Measurements from ENCODE around the gene CTNNA3.
"Not testable (repeated sequence)": the region's sequence is repeated elsewhere in the genome, so short reads cannot be mapped to it uniquely, and the experiment has no call there.

The CTNNA3 gene

DNA sequence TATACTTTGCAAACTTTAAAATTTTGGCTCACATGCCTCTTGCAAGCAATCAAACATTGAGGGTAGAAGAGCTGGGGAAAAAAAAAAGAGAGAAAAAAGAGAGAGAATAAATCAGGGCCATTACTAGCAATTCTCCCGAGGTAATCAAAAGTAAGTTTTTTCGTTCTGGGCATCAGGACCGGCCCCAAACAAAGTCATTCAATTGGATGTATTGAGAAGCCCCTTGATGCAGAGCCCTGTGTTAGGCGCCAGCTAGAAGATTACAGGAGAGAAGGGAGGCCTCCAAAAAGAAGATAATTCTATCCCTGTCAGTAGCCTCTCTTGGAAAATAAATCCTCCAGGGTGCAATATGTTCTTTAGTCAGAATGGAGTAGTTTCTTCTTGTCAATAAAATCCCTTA is 2.2 kb upstream of the CTNNA3 start:
- no peak for DNase-seq (ENCODE audit: low read depth)
- no peak overlapping the region for H3K4me3 ChIP-seq (ENCODE audit: low read length)
- TF ChIP-seq, protein P1, sequence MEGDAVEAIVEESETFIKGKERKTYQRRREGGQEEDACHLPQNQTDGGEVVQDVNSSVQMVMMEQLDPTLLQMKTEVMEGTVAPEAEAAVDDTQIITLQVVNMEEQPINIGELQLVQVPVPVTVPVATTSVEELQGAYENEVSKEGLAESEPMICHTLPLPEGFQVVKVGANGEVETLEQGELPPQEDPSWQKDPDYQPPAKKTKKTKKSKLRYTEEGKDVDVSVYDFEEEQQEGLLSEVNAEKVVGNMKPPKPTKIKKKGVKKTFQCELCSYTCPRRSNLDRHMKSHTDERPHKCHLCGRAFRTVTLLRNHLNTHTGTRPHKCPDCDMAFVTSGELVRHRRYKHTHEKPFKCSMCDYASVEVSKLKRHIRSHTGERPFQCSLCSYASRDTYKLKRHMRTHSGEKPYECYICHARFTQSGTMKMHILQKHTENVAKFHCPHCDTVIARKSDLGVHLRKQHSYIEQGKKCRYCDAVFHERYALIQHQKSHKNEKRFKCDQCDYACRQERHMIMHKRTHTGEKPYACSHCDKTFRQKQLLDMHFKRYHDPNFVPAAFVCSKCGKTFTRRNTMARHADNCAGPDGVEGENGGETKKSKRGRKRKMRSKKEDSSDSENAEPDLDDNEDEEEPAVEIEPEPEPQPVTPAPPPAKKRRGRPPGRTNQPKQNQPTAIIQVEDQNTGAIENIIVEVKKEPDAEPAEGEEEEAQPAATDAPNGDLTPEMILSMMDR (conservative IDR thresholded peaks at IDR 0.05; ENCODE audit: low read length): no peak

DNA sequence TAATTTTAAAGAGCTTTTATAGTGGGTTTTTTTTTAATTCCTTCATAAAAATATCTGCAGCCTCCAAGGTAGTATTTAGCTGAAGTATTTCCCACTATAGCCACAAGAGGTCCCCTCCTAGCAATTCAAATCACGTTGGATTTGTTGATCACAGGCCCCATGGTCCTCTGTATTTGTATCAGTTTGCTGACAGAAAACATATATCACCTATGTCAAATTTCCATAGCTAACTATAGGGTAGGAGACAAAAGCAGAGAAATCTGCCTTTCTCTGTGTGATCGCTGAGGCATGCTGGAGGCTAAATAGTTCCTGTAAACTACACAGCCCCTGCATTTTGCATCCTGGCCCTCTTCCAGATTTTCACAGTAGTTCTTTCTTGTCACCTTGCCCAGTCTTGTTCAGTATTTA is 1.7 kb upstream of the CTNNA3 start:
- TF ChIP-seq, protein P1 (conservative IDR thresholded peaks at IDR 0.05; ENCODE audit: low read length): peak; percentile 77
- no peak overlapping the region for H3K4me3 ChIP-seq (ENCODE audit: low read length)
- DNase-seq (ENCODE audit: low read depth): peak; percentile 58

DNA sequence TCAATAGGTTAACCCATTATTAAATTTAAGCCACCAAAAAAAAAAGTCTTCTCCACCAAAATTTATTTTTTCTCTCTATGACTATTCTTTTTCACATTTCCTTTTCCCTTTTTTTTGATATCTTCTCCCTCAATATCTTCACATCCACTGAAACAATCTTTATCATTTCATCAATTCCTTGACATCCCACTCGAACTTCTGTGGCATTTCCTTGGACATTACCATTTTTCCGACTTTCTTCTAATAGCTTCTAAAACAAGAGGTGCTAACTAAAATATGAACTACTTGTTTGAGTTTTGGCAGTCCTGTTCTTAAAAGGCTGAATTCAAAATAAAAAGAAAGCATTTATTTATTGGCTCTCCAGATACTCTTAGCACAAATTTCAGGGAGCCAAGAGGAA is 684 bp upstream of the CTNNA3 start:
- TF ChIP-seq, protein P1 (conservative IDR thresholded peaks at IDR 0.05; ENCODE audit: low read length): no peak
- DNase-seq (ENCODE audit: low read depth): no peak
- H3K4me3 ChIP-seq (ENCODE audit: low read length): no peak overlapping the region

DNA sequence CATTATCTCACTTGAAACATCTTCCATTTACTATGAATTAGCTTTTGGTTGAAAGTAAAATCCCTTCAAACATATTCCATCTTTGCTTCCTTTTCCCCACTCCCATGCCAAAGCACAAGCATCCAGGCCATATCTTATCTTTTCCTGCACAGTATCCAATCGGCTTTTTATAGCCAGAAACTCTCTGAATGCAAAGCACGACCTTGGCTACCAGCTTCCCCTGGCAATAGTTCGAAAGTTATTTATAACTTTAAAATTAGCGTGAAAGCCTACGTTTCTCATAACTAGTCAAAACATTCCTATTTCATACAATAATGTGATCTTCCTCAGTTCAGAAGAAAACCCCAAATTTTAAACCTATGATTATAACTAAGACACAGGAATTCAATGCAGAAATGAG is 440 bp downstream of the CTNNA3 start:
- TF ChIP-seq, protein P1 (conservative IDR thresholded peaks at IDR 0.05; ENCODE audit: low read length): no peak
- H3K4me3 ChIP-seq (ENCODE audit: low read length): no peak overlapping the region
- no peak for DNase-seq (ENCODE audit: low read depth)

DNA sequence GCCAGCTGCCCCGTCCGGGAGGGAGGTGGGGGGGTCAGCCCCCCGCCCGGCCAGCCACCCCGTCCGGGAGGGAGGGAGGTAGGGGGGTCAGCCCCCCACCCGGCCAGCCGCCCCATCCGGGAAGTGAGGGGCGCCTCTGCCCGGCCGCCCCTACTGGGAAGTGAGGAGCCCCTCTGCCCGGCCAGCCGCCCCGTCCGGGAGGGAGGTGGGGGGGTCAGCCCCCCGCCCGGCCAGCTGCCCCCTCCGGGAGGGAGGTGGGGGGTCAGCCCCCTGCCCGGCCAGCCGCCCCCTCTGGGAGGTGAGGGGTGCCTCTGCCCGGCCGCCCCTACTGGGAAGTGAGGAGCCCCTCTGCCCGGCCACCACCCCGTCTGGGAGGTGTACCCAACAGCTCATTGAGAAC is 4.1 kb downstream of the CTNNA3 start:
- H3K4me3 ChIP-seq (ENCODE audit: low read length); DNase-seq (ENCODE audit: low read depth): not testable (repeated sequence)

DNA sequence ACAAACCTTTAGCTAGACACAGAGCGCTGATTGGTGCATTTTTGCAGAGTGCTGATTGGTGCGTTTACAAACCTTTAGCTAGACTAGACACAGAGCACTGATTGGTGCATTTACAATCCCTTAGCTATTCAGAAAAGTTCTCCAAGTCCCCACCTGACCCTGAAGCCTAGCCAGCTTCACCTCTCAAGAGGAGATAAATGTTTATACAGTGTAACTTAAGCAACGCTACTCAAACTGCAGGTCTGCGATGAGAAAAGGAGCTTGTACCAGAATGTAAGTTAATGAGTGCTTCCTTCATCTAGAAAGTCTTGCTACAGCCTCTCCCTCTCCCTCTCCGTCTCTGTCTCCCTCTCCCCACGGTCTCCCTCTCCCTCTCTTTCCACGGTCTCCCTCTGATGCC is 5.5 kb downstream of the CTNNA3 start:
- not testable (repeated sequence) for H3K4me3 ChIP-seq (ENCODE audit: low read length); DNase-seq (ENCODE audit: low read depth)

DNA sequence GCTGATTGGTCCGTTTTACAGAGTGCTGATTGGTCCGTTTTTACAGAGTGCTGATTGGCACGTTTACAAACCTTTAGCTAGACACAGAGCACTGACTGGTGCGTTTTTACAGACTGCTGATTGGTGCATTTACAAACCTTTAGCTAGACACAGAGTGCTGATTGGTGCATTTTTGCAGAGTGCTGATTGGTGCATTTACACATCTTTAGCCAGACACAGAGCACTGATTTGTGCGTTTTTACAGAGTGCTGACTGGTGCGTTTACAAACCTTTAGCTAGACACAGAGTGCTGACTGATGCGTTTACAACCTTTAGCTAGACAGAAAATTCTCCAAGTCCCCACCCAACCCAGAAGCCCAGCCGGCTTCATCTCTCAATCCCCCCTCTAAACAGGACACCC is 11.9 kb downstream of the CTNNA3 start:
- not testable (repeated sequence) for H3K4me3 ChIP-seq (ENCODE audit: low read length); DNase-seq (ENCODE audit: low read depth)

DNA sequence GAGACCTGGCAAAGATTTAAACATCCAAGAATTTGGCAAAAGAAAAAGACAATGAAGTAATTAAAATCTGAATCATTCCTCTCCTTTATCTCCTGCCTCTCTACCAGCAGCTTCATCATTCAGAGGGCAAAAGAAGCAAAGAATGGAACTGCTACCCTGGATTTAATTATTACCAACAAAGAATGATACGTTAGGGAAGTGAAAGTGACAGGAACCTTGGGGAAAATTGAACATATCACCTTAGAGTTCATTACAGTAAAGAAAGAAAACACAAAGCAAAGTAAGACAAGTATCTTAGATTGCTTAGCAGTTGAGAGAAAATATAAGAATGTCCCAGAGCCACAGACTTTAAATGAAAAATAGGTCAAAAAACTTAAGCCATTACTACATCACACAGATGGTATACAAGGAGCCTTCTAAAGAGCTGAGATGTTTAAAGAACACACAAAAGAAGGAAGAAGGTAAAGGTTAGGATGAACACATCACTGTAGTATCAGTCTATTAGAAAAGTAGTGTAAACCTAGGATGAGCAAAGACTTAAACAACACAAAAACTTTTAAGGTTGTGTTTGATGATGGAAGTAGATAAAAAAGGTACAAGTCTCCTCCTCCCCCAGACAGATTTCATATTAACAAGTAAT is 17.5 kb downstream of the CTNNA3 start:
- TF ChIP-seq, protein P1 (conservative IDR thresholded peaks at IDR 0.05; ENCODE audit: low read length): no peak
- DNase-seq (ENCODE audit: low read depth): no peak
- H3K4me3 ChIP-seq (ENCODE audit: low read length): no peak overlapping the region

DNA sequence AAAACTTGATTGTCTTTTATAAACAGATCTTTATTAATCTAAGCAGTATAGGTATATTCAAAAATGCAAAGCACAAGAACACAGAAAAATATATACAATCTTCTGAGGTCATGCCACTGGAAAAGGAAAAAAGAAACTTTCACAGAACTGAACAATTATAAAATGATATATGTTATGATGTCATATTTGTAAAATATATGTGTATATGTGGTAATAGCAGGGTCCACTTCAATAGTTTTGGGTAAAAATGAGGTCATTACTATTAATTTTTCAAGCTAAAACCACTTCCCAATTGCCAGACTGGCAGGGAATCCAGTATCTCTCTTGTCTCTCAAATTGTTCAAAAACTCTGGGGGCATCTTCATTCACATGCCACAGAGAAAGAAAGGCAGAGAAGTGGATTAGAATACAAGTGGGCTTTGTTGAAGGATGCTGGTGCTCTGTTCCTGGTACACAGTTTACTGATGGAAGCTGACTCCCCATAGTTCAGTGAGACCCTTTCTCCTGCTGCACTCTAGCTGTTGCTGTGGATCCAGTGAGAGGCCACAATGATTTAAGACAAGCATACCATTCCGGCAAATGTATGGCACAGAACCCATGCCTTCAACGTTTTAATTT is 19.7 kb downstream of the CTNNA3 start:
- no peak overlapping the region for H3K4me3 ChIP-seq (ENCODE audit: low read length)
- TF ChIP-seq, protein P1 (conservative IDR thresholded peaks at IDR 0.05; ENCODE audit: low read length): no peak
- no peak for DNase-seq (ENCODE audit: low read depth)
